ENCODE results near the gene STXBP6.

DNA sequence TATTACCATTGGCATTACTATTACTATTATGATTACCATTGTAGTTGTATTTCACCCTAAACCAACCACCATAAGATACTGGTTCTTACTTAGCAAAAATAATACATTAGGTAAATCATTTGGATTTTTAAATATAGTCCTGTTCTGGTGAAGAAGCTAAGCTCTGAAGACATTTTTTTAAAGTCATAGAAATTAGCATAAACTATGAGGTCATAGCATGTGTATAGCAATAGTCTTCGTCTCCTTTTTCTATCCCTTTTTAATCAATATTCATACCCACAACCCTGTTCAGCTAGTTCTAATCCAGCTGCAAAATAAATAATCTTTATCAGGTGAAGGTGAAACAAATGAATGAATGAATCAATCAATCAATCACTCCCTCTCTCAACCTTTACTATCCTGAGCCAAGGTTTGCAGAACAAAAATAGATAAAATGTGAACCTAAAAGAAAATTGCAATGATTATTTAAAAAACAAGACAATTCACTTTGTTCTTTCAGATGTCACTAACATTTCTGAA lies 134.5 kb downstream of the STXBP6 start:
- TF ChIP-seq CTCF (IDR thresholded peaks at IDR 0.05; ENCODE audit: insufficient read depth, low read length, poor library complexity, severe bottlenecking) (no peak), EZH2phosphoT487 (conservative IDR thresholded peaks at IDR 0.05; ENCODE audit: low read length) (no peak)

Measured in SU-DHL-6 (cell line).